CD14-positive monocyte (primary cell): ENCODE data around the gene DDIAS. TPM values are rescaled to one million over a fixed set of nuclear protein-coding genes. Genes with fewer than 3 reads are reported as not detected.
"Not testable (repeated sequence)": the region's sequence is repeated elsewhere in the genome, so short reads cannot be mapped to it uniquely, and the experiment has no call there.

ENCODE experiments used
- DNase-seq, 3 donors: peaks; one replicate each; pipeline ENCODE4 v3.0.0-alpha.2; 2011 to 2022
- H2AFZ ChIP-seq: 2 replicates; pipeline ENCODE4 v1.6.0; 2012; ENCODE audit warnings: mild to moderate bottlenecking, low read depth, low read length, inconsistent platforms; ENCODE audit not compliant: insufficient read depth, poor library complexity, severe bottlenecking
- H3K27ac ChIP-seq, 2 donors: 1 replicate in 1 of 2; 2 replicates in 1 of 2; pipeline ENCODE4 v1.5.1; 2012 to 2013; ENCODE audit warnings: low read length in 2 of 2, control low read depth in 1 of 2, inconsistent platforms in 1 of 2, low read depth in 1 of 2, mild to moderate bottlenecking in 1 of 2
- H3K27me3 ChIP-seq, 2 donors: one replicate each; pipeline versions ENCODE4 v1.6.0 to v1.6.1; 2011 to 2013; ENCODE audit warnings: low read length in 2 of 2; ENCODE audit not compliant: control insufficient read depth in 2 of 2, insufficient read depth in 2 of 2
- H3K36me3 ChIP-seq, 2 donors: replicated peaks in 1 of 2; 1 replicate in 1 of 2; 2 replicates in 1 of 2; pipeline versions ENCODE4 v1.5.1 to v1.6.1; 2012 to 2013; ENCODE audit warnings: low read length in 2 of 2, control low read depth in 1 of 2, inconsistent platforms in 1 of 2, mild to moderate bottlenecking in 1 of 2; ENCODE audit not compliant: insufficient read depth in 2 of 2, control insufficient read depth in 1 of 2
- H3K4me1 ChIP-seq, 2 donors: 1 replicate in 1 of 2; 2 replicates in 1 of 2; pipeline versions ENCODE4 v1.5.1 to v1.6.1; 2012 to 2013; ENCODE audit warnings: low read length in 2 of 2, control low read depth in 1 of 2, inconsistent platforms in 1 of 2, mild to moderate bottlenecking in 1 of 2, moderate library complexity in 1 of 2; ENCODE audit not compliant: insufficient read depth in 2 of 2, control insufficient read depth in 1 of 2
- H3K4me2 ChIP-seq: replicated peaks from 2 replicates; pipeline ENCODE3; 2012; ENCODE audit warnings: low read length, moderate library complexity, mild to moderate bottlenecking; ENCODE audit not compliant: poor library complexity, severe bottlenecking; ENCODE audit errors: extremely low read depth
- H3K4me3 ChIP-seq, 3 experiments: fragments of 200-600 bp in 1 of 3; sonication (generic) in 1 of 3; replicated peaks in 1 of 3; 1 replicate in 2 of 3; 2 replicates in 1 of 3; pipeline ENCODE4 v1.5.1; 2011 to 2013; ENCODE audit warnings: low read length in 3 of 3, mild to moderate bottlenecking in 3 of 3, control low read depth in 2 of 3, low read depth in 2 of 3, inconsistent platforms in 1 of 3, moderate library complexity in 1 of 3
- H3K79me2 ChIP-seq: 2 replicates; pipeline ENCODE4 v1.6.0; 2012; ENCODE audit warnings: mild to moderate bottlenecking, control low read depth, inconsistent platforms, low read length, moderate library complexity; ENCODE audit not compliant: insufficient read depth
- H3K9ac ChIP-seq: 2 replicates; pipeline ENCODE4 v1.6.0; 2017; ENCODE audit warnings: low read length, mild to moderate bottlenecking; ENCODE audit not compliant: insufficient read depth, poor library complexity, severe bottlenecking
- H3K9me3 ChIP-seq, 2 donors: replicated peaks in 1 of 2; 1 replicate in 1 of 2; 2 replicates in 1 of 2; pipeline versions ENCODE4 v1.5.1 to v1.6.1; 2012 to 2013; ENCODE audit warnings: low read length in 2 of 2, control low read depth in 1 of 2; ENCODE audit not compliant: control insufficient read depth in 1 of 2, insufficient read depth in 1 of 2
- H4K20me1 ChIP-seq: 2 replicates; pipeline ENCODE4 v1.6.0; 2012; ENCODE audit warnings: mild to moderate bottlenecking, low read length, control low read depth, moderate library complexity; ENCODE audit not compliant: insufficient read depth
- H3K27ac Mint-ChIP-seq, 7 donors: one replicate each; pipeline ENCODE4 v1.8.0; 2020; ENCODE audit warnings: mild to moderate bottlenecking in 7 of 7, mixed read lengths in 7 of 7, moderate library complexity in 6 of 7, inconsistent platforms in 2 of 7
- H3K27me3 Mint-ChIP-seq, 3 donors: one replicate each; pipeline ENCODE4 v1.8.0; 2021 to 2022; ENCODE audit warnings: low read depth in 3 of 3, mild to moderate bottlenecking in 3 of 3, mixed read lengths in 3 of 3, moderate library complexity in 3 of 3, inconsistent platforms in 1 of 3
- H3K36me3 Mint-ChIP-seq, 2 donors: one replicate each; pipeline ENCODE4 v1.8.0; 2020; ENCODE audit warnings: mixed read lengths in 2 of 2, inconsistent platforms in 1 of 2, mild to moderate bottlenecking in 1 of 2
- H3K4me1 Mint-ChIP-seq: one replicate; pipeline ENCODE4 v1.8.0; 2020; ENCODE audit warnings: mild to moderate bottlenecking, mixed read lengths
- H3K4me3 Mint-ChIP-seq, 2 donors: one replicate each; pipeline ENCODE4 v1.8.0; 2020; ENCODE audit warnings: mild to moderate bottlenecking in 2 of 2, mixed read lengths in 2 of 2, moderate library complexity in 1 of 2
- H3K9me3 Mint-ChIP-seq, 7 donors: one replicate each; pipeline ENCODE4 v1.8.0; 2020 to 2022; ENCODE audit warnings: mixed read lengths in 7 of 7, mild to moderate bottlenecking in 6 of 7, moderate library complexity in 6 of 7, inconsistent platforms in 2 of 7
- WGBS: methylation state at CpG from one replicate; pipeline ENCODE4 v1.1.5; 2013; ENCODE audit warnings: missing lambda C conversion rate; ENCODE audit not compliant: insufficient coverage; 5-methylcytosine and 5-hydroxymethylcytosine counted together
- intact Hi-C, 2 donors: fragments of 100-400 bp; cut with micrococcal nuclease; formaldehyde crosslinking; loops; one replicate each; pipeline versions ENCODE4 v1.15.0 to v1.15.1; 2023
- polyA plus RNA-seq, 3 donors: library from polyadenylated mRNA; depleted of rRNA in 1 of 3; unstranded in 2 of 3; stranded (reverse) in 1 of 3; fragments of 300-500 nt in 2 of 3; fragments of >200 nt in 1 of 3; fragmentation: Illumina TruSeq in 2 of 3; gene quantifications; 1 replicate in 2 of 3; 2 replicates in 1 of 3; pipeline ENCODE4 v1.2.3, GENCODE V29; 2012 to 2021
- TF ChIP-seq, protein P1 (sequence below): fragments of 200-600 bp; IDR thresholded peaks from one replicate; pipeline ENCODE4 v1.8.0; 2022; ENCODE audit warnings: antibody characterized with exemption, mild to moderate bottlenecking

DDIAS gene
- polyA plus RNA-seq, 3 donors: 6.0 to 14.1 (median 13.5) TPM

DNA sequence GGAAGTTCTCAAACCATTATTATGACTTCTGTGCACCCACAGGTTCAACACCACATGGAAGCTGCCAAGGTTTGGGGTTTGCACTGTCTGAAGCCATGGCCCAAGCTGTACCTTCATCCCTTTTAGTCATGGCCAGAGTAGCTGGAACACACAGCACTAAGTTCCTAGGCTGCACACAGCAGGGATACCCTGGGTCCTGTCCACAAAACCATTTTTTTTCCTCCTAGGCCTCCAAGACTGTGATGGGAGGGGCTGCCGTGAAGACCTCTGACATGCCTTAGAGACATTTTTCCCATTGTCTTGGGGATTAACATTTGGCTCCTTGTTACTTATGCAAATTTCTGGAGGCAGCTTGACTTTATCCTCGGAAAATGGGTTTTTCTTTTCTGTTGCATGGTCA lies 42.7 kb downstream of the DDIAS start:
- Histone ChIP-seq H3K9me3 (peaks cover 0 to 4% of the 10 kb centered on the region in 2 donors), H3K4me2 (no peak overlapping the region), H4K20me1 (no peaks in the 10 kb centered on the region), H3K4me1 (no peaks in the 10 kb centered on the region), H2AFZ (no peak overlapping the region), H3K9ac (no peak overlapping the region), H3K79me2 (no peaks in the 10 kb centered on the region), H3K27me3 (no peaks in the 10 kb centered on the region), H3K36me3 (no peaks in the 10 kb centered on the region), H3K4me3 (no peak overlapping the region), H3K27ac (no peak overlapping the region)
- Mint-ChIP-seq H3K27me3 (peaks cover 4 to 6% (median 4%) of the 10 kb centered on the region in 3 donors), H3K27ac (no peak overlapping the region), H3K4me1 (no peaks in the 10 kb centered on the region), H3K4me3 (no peak overlapping the region), H3K36me3 (no peaks in the 10 kb centered on the region), H3K9me3 (peaks cover 2 to 26% (median 2%) of the 10 kb centered on the region in 7 donors)
- 100% methylated on average over 1 of the region's 2 CpGs for WGBS
- no peak for DNase-seq
- TF ChIP-seq, protein P1, sequence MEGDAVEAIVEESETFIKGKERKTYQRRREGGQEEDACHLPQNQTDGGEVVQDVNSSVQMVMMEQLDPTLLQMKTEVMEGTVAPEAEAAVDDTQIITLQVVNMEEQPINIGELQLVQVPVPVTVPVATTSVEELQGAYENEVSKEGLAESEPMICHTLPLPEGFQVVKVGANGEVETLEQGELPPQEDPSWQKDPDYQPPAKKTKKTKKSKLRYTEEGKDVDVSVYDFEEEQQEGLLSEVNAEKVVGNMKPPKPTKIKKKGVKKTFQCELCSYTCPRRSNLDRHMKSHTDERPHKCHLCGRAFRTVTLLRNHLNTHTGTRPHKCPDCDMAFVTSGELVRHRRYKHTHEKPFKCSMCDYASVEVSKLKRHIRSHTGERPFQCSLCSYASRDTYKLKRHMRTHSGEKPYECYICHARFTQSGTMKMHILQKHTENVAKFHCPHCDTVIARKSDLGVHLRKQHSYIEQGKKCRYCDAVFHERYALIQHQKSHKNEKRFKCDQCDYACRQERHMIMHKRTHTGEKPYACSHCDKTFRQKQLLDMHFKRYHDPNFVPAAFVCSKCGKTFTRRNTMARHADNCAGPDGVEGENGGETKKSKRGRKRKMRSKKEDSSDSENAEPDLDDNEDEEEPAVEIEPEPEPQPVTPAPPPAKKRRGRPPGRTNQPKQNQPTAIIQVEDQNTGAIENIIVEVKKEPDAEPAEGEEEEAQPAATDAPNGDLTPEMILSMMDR: no peak
- intact Hi-C loops: no loop called here

DNA sequence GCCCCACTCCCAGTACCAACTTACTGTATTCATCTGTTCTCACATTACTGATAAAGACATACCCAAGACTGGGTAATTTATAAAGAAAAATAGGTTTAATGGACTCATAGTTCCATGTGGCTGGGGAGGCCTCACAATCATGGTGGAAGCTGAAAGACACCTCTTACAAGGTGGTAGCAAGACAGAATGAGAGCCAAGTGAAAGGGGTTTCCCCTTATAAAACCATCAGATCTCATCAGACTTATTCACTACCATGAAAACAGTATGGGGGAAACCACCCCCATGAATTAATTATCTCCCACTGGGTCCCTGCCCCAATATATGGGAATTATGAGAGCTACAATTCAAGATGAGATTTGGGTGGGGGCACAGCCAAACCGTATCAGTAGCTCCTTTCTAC lies 43.5 kb downstream of the DDIAS start:
- peaks cover 2 to 20% (median 3%) of the 10 kb centered on the region in 7 donors for H3K9me3 Mint-ChIP-seq

More for the DNA sequence above, 43.5 kb downstream of the DDIAS start:
- WGBS: 100% methylated on average over 1 of the region's 1 CpG
- H3K27me3 Mint-ChIP-seq, H3K4me3 ChIP-seq, DNase-seq, H4K20me1 ChIP-seq, H3K27me3 ChIP-seq, H2AFZ ChIP-seq, H3K79me2 ChIP-seq, H3K27ac Mint-ChIP-seq, intact Hi-C loops, H3K27ac ChIP-seq, H3K4me3 Mint-ChIP-seq, H3K9me3 ChIP-seq, H3K36me3 Mint-ChIP-seq, H3K9ac ChIP-seq, H3K4me1 ChIP-seq, H3K36me3 ChIP-seq, H3K4me1 Mint-ChIP-seq, H3K4me2 ChIP-seq: not testable (repeated sequence)
